ENCODE results near the gene COL10A1.
A peak's percentile ranks its signal among the peaks of the same experiment; 100 is the strongest.
"Not testable (repeated sequence)": the region's sequence is repeated elsewhere in the genome, so short reads cannot be mapped to it uniquely, and the experiment has no call there.

The COL10A1 gene

GRCh38 chr6:116118608-116119007 lies 7.3 kb downstream of the COL10A1 start:
- DNase-seq: peak; percentile 39

DNA sequence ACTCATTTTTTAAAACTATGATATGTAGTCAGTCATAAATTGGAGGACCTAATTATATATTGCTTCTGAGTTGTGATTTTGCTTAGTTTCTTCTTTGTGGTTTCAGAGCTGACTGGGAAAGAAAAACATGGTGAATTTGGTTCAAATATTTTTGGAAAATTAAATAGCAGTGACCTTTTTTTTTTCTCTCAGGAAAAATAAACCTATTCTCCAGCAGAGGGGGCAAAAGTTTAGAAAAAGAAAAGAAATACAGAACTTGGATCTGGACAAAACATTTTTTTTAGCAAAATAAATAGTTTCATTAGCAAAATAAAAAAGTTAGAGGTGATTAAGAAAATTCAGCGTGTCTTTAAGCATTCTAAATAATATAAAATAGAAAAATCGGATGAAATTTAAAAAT lies 10.2 kb downstream of the COL10A1 start:
- DNase-seq: no peak

DNA sequence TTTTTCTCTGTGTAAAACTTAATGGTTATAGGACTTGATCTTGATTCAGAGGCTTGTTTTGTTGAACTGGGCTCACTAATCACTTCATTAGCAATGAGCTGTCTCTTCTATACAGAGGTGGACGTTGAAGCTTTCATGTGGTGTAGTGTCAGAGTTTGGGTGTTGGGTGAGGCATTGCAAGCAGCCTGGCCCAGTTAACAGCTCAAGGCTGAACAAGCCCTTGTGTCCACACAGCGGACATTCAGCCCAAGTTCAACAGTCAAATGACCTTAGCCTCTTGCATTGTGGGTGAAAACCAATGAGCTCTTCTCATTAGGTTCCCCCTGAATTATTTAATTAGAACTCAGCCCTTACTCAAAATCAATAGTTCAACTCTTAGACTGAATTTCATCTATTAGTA lies 12.5 kb downstream of the COL10A1 start:
- no peak for DNase-seq

DNA sequence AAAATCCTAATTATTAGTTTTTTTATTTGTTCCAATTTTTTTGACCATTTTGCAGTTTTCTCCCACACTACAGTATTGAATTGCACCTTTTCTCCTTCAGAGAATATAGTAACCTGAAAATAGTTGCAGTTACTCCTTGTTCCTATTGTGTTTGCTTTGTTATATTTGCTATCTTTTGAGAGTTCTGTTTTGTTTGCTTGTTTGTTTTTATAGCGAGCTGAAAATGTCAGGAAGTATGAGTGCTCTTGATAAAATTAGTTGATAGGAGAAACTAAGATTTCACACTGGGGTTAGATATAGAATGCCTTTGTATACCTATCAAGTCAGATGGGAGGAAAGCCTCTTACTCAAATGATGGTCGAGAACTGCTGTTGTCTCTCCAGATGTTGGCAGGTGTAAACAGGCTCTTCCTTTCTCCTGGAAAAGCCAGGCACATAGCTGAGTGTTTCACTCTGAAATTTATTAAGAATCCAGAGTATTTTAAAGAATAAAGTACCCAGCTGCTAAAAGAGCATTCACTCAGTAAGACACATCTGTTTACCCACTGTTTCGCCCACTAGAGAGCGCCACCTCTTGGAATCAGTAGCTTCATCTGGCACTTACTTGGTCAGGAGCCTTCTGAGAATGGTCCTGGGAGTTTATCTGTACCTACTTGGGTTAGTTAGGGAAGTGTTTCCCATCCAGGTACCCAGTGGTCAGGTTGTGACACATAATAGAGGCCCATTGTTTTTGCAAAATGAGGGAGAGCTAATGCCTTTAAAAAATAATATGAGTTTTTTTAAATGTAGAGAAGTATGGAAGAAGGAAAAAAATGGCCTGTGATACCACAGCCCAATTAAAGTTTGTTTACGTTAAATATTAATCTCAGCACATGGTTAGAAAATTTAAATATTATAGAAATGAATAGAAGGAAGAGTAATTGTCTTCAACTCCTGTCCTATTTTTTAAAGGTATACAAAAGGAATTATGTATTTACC lies 14.1 kb downstream of the COL10A1 start:
- DNase-seq: peak; percentile 56

GRCh38 chr6:116108836-116109235 lies 17.1 kb downstream of the COL10A1 start:
- DNase-seq: no peak

DNA sequence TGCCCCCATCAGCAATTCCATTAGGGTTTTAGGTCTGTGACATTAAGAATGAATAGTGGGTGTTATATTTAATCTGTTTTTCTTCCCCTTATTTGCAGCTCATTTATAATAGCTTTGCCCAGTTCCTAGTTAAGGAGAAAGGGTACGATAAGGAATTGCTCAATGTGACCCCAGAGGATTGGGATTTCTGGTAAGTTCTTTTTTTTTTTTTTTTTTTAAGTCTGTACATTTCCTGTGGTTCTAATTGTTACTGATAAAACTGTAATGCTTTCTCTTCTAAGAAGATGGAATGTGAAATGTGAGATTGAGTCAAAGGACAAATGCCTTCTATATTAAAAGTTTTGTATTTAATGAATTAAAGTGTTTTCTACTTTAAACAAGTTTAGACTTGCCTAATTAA lies 19.8 kb downstream of the COL10A1 start:
- DNase-seq: no peak

DNA sequence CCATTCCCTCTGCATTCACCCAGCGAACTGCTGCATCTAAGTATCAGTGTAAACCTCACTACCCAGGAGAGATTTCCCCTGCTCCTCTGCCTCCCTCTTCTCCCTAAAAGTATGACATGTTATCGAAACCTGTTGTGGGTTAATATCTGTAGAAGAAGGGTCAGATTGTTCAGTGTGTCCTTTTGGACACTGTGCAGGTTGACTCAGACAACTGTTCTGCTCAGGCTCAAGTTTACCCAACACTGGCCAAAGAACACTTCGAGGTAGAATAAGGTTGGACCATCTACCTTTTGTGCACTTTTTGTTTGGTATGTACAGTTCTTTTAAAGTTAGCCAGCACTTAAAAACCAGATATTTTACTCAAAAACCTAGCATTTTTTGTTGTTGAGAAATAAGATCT lies 20.7 kb downstream of the COL10A1 start:
- DNase-seq: no peak

- DNase-seq: no peak
Observed at GRCh38 chr6:116104636-116105035, 21.3 kb downstream of the COL10A1 start.

DNA sequence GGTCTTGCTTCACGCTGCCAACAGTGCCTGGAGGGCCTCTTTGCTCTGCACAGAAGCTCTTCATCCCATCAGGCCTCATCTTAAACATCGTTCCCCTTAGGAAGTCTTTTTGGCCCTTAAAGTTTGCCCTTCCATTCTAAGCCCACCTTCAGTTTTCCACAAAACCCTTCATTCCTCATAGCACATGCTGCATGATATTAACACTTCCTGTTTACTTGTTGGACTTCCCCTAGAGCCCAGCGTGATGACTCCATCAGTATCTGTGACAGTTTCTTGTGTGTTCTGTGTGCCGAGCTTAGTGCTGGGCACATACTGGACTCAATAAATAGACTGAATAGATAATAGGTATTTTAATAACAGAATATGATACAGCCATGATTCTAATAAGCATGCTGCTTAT lies 23.1 kb downstream of the COL10A1 start:
- DNase-seq: no peak

GRCh38 chr6:116101790-116102189 lies 24.1 kb downstream of the COL10A1 start:
- no peak for DNase-seq

- no peak for DNase-seq
Observed at GRCh38 chr6:116101302-116101718, 24.6 kb downstream of the COL10A1 start.

GRCh38 chr6:116100419-116101301 lies 25.3 kb downstream of the COL10A1 start, which contains the start of gene NT5DC1:
Gene NT5DC1, plus strand, starts transcription at chr6:116100853. Its CDS starts 78 bp downstream, at chr6:116100931.
- DNase-seq: peak; percentile 91

DNA sequence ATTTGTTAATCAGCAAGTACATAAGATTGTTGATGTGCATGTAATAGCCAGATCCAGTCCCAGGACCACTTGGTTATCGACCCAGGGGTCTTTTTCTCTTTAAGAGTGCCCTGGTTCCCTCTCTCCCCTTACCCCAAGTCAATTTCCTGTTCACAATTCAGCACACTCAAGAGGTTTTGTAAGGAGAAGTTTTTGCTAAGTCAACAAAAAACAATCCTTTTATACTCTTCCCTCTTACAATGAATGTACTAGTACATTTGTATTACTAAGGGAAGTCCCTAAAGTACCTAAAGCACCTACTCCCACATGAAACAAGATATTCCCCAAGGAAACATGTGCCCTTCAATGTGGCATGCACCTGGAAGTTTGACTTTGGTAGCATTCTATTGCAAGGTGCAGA lies 26.9 kb downstream of the COL10A1 start:
- no peak for DNase-seq

DNA sequence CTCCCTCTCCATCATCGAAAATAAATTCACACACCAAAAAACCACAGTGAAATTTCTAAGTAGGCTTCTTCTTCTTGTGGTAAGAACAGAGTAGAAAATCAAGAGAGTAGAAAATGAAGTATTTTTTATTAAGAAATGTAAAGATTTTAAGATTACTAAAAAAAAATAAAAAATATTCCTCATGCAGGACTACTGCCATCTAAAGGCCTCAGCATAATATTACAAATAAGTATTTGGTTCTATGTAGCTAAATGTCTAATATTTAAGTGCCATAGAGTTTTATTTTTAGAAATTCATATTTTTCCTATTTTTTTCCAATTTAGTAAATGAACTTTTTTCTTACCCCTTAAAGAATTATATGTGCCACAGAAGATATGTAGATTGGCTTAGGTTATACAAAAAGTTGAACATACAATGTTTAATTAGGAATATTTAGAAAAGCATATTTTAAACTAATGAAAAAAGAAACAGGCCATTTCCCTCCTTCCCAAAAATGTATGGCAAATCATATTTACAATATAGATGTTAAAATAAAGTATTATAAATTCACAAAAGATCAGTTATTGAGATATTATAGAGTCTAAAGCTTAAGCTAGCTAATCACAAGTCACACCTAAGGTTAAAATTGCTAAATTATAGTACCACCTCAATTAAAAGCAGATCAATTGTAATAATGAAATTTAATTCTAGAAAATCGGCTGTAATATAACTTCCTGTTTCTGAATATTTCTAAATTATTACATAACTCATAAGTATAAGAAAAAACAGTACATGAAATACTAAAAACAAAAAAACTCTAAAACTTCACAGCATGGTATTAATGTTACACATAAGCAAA lies 28.7 kb downstream of the COL10A1 start:
- DNase-seq: no peak

- not testable (repeated sequence) for DNase-seq
Observed at GRCh38 chr6:116096048-116096759, 29.7 kb downstream of the COL10A1 start.

DNA sequence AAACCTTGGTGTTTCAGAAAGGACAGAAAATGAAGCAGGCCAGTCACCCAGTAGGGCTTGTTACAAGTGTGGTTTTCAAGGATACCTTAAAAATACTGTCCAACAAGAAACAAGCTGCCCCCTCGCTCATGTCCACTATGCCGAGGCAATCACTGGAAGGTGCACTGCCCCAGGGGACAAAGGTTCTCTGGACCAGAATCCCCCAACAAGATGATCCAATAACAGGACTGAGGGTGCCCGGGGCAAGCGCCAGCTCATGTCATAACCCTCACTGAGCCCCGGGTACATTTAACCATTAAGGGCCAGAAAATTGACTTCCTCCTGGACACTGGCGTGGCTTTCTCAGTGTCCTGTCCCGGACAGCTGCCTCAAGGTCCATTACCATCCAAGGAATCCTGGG lies 31.9 kb downstream of the COL10A1 start:
- DNase-seq: no peak

DNA sequence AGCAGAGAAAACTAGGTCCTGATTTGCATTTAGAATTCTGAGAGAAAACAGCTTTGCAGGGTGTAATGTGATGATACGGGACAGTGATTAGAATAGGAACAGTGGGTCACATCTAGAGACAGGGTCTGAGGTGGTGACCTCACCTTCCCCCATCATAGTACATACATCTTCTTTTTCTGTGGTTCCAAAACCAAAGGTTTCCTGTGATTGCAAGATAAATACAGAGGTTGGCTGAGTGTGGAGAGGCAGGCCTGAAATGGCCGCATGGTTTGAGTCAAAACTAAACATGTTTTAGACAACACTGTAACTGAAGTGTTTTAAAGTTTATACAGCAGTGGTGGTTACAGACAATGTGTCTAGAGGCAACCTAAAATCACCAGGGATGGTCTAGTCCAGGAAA lies 35.7 kb downstream of the COL10A1 start:
- peak; percentile 48 for DNase-seq

DNA sequence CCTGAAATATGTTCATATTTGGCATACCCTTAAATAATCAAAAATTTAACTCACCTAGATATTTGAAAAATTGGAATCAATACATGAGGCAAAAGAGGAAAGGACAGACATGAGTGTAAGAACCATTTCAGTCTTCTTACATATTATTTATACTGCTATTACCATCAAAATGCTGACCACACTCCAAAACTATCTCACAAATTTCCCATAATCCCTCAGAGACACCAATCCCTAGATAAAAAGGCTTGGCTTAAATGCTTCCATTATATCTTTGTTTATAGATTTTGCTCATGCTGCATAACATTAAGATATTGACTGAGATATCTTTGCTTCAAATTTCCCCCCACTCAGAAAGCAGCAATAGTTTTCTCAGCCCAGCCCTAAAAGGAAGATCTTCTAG lies 37.0 kb downstream of the COL10A1 start:
- no peak for DNase-seq

- DNase-seq: no peak
Observed at GRCh38 chr6:116087437-116088027, 38.4 kb downstream of the COL10A1 start.

GRCh38 chr6:116084284-116084683 lies 41.6 kb downstream of the COL10A1 start:
- DNase-seq: no peak

- DNase-seq: no peak
Observed at GRCh38 chr6:116083052-116083451, 42.9 kb downstream of the COL10A1 start.

DNA sequence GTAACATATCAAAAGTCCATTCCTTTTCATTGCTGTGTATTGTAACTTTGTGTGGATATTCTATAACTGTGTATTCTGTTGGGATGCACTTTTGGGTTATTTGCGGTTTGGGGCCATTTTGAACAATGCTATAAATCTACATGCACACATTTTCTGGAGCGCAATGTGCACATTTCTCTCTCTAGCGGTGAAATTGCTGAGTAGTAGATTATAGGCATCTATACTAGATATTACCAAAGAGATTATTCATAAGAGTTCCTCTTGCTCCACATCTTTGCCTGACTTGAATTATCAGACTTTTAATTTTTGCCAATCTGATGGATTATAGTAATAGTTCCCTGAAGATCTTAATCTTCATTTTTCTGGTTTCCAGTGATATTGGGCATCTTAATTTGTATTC lies 47.0 kb downstream of the COL10A1 start:
- DNase-seq: no peak
